NCI-H2196 (cell line): ENCODE measurements around the gene TAF10.

Experiments used
- DNase-seq: peaks from one replicate; lab custom pipeline; 2025; ENCODE audit not compliant: unreplicated experiment; lab: John Stamatoyannopoulos, UW

TAF10 gene

DNA sequence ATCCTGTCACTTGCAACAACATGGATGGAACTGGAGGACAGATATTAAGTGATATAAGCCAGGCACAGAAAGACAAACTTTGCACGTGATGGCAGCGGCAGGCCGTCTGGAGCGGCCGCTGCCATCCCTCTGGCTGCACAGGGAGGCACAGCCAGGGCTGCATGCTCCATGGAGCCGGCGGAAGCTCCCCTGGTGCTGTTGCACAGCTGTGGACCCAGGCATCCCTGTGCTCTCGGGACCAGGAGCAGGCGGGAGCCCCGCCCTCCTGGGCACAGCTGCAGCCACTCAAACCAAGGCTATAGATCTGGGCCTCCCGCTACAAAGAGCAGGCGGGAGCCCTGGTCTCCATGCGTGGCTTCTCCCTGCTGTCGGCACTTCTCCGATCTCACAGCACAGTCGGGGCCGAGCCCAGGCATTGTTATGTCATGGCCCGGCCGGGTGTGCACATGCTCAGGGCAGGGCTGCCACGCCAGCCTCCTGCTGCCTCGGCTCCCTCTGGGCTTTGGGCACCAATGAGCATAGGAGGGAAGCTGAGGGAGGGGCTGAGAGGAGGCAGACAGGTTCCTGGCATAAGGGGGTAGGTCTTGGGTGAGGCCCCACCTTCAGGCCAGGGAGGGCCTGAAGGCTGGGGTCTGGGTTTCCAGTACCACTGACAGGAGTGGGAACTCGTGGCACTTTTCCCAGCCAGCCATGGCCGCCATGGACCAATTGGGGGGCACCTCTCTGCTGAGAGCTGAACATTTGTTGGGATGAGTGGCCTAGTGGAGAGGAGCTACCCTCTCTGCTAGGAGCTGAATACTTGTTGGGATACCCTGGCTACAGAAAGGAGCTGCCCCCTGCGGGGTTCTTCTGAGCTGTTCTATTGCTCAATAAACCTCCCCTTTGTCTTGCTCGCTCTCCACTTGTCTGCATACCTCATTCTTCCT, 25.3 kb downstream of the TAF10 start:
- peak; percentile 53 for DNase-seq

DNA sequence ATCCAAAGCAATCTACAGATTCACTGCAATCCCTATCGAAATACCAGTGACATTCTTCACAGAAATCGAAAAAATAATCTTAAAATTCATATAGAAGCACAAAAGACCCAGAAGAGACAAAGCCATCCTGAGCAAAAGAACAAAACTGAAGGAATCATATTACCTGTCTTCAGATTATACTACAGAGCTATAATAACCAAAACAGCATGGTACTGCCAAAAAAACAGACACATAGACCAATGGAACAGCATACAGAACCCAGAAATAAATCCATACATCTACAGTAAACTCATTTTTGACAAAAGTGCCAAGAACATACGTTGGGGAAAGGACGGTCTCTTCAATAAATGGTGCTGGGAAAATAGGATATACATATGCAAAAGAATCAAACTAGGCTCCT, 27.5 kb downstream of the TAF10 start:
- DNase-seq: no peak

DNA sequence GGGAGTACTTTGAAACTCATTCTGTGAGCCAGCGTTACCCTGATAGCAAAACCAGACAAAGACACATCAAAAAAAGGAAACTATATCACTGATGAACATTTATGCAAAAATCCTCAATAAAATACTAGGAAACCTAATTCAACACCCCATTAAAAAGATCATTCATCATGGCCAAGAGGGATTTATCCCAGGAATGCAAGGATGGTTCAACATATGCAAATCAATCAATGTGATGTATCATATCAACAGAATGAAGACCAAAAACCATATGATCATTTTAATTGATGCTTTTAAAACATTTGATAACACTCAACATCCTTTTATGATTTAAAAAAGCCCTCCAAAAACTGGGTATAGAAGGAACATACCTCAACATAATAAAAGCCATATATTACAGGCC, 28.4 kb downstream of the TAF10 start:
- no peak for DNase-seq

DNA sequence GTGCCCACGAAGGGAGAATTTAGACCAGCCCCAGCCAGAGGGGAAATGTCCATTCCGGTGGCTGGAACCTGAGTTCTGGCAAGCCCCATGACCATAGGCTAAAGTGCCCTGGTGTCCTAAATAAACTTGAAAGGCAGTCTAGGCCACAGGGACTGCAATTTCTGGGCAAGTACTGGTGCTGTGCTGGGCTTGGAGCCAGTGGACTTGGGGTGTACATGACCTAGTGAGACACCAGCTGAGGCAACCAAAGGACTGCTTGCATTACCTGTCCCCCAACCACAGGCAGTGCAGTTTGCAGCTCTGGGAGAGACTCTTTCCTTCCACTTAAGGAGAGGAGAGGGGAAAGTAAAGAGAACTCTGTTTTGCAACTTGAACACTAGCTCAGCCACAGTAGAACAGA, 32.3 kb downstream of the TAF10 start:
- no peak for DNase-seq

DNA sequence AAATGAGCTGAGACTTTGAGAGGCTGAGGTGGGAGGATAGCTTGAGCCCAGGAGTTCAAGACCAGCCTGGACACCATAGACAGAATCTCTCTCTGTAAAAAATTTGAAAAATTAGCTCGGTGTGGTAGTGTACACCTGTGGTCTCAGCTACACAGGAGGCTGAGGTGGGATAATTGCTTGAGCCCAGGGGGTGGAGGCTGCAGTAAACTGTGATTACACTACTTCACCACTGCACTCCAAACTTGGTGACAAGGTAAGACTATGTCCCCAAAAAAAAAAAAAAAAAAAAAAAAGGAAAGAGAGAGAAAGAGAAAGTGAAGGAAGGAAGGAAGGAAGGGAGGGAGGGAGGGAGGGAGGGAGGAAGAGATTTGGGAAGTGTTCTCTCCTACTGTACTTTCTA, 33.9 kb downstream of the TAF10 start:
- no peak for DNase-seq

DNA sequence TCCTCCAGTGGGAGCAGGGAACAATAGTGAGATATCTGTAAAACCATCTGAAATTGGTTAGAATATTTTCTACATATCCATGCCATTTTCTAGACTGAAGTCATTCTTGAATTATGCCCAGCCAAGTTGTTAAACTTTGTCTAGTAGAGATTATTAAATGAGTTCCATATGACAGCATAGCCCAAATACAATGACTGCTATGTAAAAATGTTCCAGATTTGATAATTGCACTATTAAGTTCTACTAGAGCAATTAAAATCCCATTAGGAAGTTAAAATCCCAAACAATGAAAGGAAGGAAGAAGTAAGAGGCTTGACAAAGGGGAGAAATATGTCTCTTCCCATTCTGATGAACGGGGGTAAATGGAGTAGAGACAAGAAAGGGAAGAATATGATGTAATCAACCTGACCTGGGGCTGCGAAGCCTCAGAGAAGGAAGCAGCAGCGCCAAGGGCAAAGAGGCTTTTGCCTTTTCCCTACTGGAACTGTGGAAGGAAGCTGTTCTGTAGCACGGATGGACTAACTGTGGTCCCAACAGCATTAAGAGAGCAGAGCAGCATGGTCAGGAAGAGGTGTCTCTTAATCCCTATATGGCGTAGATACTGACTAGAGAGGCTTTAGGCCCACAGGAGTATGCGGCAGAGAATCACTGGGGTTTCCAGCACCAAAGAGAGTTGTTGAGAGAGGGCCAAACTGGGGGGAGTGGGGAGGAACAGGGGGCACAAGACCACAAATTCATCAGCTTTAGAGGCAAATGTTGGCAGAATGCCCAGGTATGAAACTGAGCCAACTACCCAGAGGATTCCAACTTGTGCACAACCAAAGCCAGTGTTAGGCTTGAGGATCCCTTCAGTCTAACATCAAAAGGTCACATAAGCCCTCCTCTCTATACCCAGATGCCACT, 35.3 kb downstream of the TAF10 start:
- DNase-seq: peak; percentile 24

DNA sequence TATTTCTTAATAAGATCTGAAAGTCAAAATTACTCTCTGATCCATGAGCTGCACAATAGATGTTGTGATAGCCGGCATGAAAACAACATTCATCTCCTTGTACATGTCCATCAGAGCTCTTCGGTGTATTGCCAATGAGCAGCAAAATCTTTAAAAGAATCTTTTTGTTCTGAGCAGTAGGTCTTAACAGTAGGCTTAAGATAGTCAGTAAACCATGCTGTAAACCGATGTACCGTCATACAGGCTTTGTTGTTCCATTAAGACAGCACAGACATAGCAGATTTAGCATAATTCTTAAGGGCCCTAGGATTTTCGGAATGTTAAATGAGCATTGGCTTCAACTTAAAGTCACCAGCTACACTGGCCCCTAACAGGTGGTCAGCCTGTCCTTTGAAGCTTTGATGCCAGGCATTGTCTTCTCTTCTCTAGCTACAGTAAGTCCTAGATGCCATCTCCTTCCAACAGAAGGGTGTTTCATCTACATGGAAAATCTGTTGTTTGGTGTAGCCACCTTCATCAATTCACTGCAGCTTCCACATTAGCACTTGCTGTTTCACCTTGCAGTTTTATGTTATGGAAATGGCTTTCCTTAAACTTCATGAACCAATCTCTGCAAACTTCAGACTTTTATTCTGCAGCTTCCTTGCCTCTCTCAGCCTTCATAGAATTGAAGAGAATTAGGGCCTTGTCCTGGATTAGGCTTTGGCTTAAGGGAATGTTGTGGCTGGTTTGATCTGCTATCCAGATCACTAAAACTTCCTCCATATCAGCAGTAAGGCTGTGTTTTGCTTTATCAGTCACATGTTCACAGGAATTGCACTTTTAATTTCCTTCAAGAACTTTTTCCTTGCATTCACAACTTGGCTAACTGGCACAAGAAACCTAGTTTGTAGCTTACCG, 37.0 kb downstream of the TAF10 start:
- DNase-seq: no peak

DNA sequence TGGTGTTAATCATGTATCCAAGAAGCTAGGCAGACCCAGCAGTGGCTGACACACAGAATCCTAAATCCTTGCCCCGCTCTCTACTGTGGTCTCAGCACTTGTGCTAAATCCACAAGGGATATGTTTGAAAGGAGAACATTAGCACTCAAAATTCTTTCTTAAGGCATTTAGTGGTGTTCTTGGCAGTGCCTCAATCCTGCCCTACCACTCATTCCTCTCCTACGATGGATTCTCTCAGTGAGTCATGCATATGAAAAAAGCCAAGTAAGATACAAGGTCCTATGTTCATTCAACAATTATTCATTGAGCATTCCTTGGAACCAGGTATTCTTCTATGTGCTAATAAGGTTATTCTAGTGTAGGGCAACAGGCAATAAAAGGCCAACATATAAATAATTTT, 39.8 kb downstream of the TAF10 start:
- DNase-seq: no peak

DNA sequence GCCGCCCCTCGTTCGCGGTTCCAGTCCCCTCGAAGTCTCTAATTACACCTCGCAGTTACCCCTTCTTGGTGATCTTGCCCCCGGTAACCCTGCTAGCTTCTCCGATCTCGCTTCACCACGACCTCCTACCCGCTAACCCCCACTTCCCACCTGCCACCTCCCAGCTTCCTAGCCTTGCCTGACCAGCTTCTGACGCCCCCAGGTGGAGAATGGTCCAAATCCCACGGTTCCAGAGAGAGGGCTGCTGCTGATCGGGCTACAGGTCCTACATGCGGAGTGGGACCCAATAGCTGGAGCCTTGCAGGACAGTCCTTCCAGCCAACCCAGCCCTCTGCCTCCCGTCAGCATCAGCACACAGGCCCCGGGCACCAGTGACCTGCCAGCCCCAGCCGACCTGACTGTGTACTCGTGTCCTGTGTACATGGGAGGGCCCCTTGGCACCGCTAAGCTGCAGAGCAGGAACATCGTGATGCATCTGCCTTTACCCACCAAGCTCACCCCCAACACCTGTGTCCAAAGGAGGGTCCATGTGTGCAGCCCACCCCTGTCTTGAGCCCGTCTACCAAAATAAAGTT, 40.5 kb downstream of the TAF10 start:
- DNase-seq: no peak

DNA sequence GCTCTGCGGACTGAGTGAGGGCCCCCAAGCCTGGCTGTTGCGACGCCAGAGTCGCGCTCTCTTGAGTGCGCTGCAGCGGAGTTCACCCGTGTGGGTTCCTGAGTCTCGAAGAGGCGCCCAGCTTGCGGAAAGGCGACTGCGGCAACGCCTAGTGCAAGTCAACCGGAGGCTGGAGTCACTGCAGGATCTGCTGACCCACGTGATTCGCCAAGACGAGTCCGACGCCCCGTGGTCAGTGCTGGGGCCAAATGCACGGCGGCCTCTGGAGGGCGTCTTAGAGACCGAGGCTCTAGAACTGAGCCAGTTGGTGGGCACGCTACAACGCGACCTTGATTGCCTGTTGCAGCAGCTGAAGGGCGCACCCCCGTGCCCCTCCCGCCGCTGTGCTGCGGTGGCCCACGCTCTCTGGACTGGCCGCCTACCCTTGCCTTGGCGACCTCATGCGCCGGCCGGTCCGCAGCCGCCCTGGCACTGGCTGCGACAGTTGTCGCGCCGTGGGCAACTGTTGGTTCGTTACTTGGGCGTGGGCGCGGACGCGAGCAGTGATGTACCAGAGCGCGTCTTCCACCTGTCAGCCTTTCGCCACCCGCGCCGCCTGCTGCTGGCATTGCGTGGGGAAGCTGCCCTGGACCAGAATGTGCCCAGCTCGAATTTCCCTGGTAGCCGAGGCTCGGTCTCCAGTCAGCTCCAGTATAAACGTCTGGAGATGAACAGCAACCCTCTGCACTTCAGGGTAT, 41.2 kb downstream of the TAF10 start:
- DNase-seq: no peak

DNA sequence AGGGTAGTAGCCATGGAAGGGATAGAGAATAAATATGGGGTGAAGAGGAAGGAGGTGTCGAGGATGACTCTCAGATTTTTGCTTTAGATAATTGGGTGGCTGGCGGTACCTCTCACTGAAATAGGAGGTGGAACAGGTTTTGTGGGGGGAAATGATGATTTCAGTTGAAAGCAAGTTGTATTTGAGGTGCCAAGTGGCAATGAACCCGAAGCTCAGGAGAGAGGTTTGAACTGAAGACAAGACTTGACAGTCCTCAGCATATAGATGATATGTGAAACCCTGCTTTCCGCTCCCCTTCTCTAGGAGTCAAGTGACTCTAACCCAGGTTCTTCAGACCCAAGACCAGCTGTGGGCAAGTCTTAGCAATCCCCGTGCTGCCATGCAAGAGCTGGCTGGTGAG, 42.3 kb downstream of the TAF10 start:
- DNase-seq: no peak

DNA sequence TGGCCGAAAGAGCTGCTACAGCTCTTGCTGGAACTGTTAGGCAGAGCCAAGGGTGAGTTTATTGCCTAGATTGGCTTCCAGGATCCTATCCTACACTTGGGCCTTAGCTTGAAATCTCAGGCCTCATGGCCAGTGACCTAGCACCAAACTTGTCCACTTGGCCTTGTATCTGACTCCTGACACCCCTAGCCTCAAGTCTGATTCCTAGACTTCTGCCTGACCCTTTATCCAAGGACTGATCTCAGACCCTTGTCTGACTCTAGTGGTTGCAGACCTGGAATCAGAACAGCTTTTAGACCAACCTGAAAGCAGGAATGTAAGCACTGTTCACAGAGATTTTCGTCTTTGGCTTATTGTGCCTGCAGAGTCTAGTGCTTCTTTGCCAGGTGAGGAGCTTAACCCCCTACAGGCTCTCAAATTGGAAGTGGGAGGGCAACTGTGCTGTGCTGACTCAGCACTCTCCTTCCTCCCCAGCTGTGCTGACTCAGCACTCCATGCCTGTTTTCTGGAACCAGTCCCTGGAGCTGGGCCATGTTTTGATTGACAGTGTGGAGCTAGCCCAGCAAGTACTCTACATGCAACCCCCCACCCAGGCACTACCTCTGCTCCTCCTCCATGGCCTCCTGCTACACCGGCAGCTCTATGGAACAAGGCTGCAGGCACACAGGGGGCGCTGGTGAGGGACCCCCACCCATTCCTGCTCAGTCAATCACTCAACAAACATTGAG, 43.7 kb downstream of the TAF10 start:
- DNase-seq: peak; percentile 61

DNA sequence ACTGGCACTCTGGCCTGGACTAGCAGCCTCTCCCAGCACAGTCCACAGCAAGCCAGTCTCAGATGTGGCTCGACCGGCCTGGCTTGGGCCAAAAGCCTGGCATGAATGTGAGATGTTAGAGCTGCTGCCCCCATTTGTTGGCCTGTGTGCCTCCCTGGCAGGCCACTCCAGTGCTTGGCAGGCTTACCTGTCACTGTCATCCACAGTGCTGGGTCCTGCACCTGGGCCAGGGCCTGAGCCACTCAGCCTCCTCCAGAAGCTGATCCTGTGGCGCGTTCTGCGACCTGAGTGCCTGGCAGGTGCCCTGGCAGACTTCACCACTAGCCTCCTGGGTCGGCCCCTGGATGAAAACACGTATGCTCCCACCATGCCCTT, 44.7 kb downstream of the TAF10 start:
- DNase-seq: no peak

DNA sequence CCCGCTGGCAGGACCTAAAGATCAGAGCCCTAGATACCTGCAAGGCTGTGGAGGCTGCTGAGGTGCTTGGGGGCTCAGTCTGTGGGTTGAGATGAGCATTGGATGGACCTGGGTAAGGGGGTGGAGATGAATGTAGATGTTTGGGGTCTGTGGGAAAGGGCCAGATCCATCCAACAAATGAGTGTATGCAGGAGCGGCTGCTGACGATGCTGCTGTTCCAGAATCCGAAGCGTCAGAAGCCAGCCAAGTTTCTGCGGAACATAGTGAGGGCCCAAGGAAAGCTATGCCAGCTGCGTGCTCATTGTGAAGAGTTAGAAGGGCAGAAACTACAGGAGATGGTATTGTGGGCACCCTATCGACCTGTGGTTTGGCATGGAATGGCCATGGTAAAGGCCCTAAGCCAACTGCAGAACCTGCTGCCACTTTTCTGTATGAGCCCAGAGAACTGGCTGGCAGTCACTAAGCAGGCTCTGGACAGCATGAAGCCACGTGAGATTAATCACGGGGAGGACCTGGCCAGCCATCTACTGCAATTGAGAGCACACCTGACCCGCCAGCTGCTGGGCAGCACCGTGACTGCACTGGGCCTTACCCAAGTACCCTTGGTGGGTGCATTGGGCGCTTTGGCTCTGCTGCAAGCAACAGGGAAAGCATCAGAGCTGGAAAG, 45.2 kb downstream of the TAF10 start:
- DNase-seq: no peak

DNA sequence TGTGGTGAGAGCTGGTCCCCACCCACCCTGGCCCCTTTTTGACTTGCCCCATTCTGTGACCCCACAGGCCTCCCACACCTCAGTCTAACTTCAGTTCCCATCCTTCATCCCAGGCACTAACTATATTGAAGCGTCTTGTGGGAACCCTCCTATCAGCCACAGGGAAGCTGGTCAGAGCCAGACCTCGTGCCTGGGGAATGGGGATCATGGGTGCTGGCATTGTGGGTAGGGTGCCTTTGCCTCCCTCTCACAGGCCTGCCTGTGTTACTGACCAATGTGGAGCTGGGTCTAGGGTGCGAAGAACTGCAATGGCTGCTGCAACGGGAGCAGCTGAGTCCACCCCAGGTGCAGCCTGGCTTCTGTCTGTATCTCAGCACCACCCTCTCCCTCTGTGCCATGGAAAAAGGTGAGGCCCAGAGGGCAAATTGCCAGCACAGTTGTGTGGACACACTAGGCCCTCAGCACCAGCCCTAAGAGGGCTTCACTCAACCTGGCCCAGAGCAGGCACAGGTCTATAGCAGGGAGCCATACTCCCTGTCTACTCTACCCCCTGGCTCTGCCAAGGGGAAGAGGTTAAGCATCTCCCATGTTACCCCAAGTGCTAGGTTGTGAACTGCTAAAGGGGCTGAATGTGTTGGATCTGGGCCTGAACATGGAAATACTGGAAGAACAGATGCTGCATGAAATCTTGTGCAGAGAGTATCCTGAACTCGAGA, 45.9 kb downstream of the TAF10 start:
- DNase-seq: no peak

DNA sequence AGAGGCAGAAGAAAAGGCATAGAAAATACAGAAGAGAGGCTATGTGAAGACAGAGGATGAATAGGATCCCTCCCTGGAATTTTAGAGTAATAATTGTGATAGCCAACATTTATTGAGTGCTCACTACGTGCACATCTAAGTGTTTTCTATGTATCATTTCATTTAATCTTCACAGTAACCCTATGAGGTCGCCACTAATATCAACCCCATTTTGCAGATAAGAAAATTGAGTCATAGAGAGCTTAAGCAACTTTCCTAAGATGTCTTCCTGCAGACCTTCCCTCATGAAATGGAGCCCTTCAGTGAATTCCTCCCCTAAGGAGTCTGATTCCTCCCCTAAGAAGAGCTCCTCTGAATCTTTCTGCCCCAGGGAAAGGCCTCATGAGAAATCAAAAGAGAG, 46.7 kb downstream of the TAF10 start:
- no peak for DNase-seq

DNA sequence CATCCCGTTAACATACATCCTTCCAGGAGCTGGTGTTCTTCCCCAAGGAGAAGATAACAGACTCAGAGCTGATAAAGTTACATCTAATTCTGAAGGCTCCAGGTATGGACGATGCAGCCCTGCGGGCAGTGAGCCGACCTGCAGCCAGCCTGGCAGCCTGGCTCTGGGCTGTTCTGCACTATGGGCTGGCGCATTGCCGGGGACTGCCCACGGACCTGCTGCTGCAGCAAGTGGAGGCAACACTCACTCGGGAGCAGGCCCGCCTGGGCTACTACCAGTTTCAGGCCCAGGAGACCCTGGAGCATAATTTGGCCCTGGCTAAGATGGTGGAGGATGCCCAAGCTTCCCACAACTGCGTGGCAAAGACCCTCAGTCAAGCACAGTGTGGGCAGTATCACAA, 48.3 kb downstream of the TAF10 start:
- no peak for DNase-seq

DNA sequence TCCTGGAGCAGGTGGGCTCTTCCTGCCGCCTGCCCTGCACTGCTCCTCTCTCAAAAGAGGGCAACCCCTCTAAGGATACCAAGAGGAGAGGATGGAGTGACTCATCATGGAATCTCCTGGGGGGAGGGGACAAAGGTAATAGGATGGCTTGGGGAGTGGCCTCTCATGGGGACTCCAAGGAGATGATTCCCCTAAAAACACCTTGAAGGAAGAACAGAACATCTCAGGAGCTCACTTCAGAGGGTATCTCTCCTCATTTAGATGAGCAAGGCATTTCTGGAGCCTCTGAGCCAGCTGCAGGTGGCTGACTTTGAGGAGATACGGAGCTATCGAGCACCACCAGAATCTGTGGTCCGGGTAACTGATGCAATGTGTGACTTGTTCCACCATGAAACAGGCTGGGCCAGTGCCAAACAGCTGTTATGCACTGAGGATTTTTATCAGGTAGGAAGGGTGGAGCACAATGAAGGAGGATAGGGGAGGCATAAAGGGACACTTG, 48.8 kb downstream of the TAF10 start:
- DNase-seq: no peak
